ENCODE results near the gene CNTNAP5.

CNTNAP5 gene

GRCh38 chr2:124708661-124709060 lies 683.6 kb downstream of the CNTNAP5 start:
- Histone ChIP-seq H3K36me3 (ENCODE audit: control insufficient read depth, insufficient read depth, low read length) (no peaks in the 10 kb centered on the region), H3K27me3 (ENCODE audit: control insufficient read depth, insufficient read depth, low read length) (no peaks in the 10 kb centered on the region), H3K9ac (ENCODE audit: low read depth, low read length) (no peak overlapping the region), H3K4me1 (ENCODE audit: control insufficient read depth, insufficient read depth, low read length) (no peaks in the 10 kb centered on the region), H3K4me3 (ENCODE audit: low read depth, low read length) (no peak overlapping the region), H3K9me3 (ENCODE audit: control insufficient read depth, insufficient read depth, low read length) (no peaks in the 10 kb centered on the region), H3K27ac (ENCODE audit: low read depth, low read length) (no peak overlapping the region)

- no peak overlapping the region for H3K4me3 ChIP-seq (ENCODE audit: low read depth, low read length)
- H3K9ac ChIP-seq (ENCODE audit: low read depth, low read length): no peak overlapping the region
- no peaks in the 10 kb centered on the region for H3K27me3 ChIP-seq (ENCODE audit: control insufficient read depth, insufficient read depth, low read length)
Observed at GRCh38 chr2:124713969-124714368, 688.9 kb downstream of the CNTNAP5 start.

GRCh38 chr2:124725187-124725586 lies 700.1 kb downstream of the CNTNAP5 start:
- no peaks in the 10 kb centered on the region for H3K9me3 ChIP-seq (ENCODE audit: control insufficient read depth, insufficient read depth, low read length)
- H3K36me3 ChIP-seq (ENCODE audit: control insufficient read depth, insufficient read depth, low read length): no peaks in the 10 kb centered on the region
- no peaks in the 10 kb centered on the region for H3K27me3 ChIP-seq (ENCODE audit: control insufficient read depth, insufficient read depth, low read length)
- no peak overlapping the region for H3K4me3 ChIP-seq (ENCODE audit: low read depth, low read length)
- H3K9ac ChIP-seq (ENCODE audit: low read depth, low read length): no peak overlapping the region
- no peak overlapping the region for H3K27ac ChIP-seq (ENCODE audit: low read depth, low read length)
- no peaks in the 10 kb centered on the region for H3K4me1 ChIP-seq (ENCODE audit: control insufficient read depth, insufficient read depth, low read length)

More at GRCh38 chr2:124713969-124714368, 688.9 kb downstream of the CNTNAP5 start:
- Histone ChIP-seq H3K4me1 (ENCODE audit: control insufficient read depth, insufficient read depth, low read length) (no peaks in the 10 kb centered on the region), H3K9me3 (ENCODE audit: control insufficient read depth, insufficient read depth, low read length) (no peaks in the 10 kb centered on the region), H3K36me3 (ENCODE audit: control insufficient read depth, insufficient read depth, low read length) (no peaks in the 10 kb centered on the region), H3K27ac (ENCODE audit: low read depth, low read length) (no peak overlapping the region)

- H3K27me3 ChIP-seq (ENCODE audit: control insufficient read depth, insufficient read depth, low read length): no peaks in the 10 kb centered on the region
- H3K9me3 ChIP-seq (ENCODE audit: control insufficient read depth, insufficient read depth, low read length): no peaks in the 10 kb centered on the region
- no peaks in the 10 kb centered on the region for H3K36me3 ChIP-seq (ENCODE audit: control insufficient read depth, insufficient read depth, low read length)
- no peak overlapping the region for H3K4me3 ChIP-seq (ENCODE audit: low read depth, low read length)
- H3K27ac ChIP-seq (ENCODE audit: low read depth, low read length): no peak overlapping the region
- no peaks in the 10 kb centered on the region for H3K4me1 ChIP-seq (ENCODE audit: control insufficient read depth, insufficient read depth, low read length)
- no peak overlapping the region for H3K9ac ChIP-seq (ENCODE audit: low read depth, low read length)
Observed at GRCh38 chr2:124740636-124741035, 715.5 kb downstream of the CNTNAP5 start.

- no peak overlapping the region for H3K4me3 ChIP-seq (ENCODE audit: low read depth, low read length)
- no peaks in the 10 kb centered on the region for H3K36me3 ChIP-seq (ENCODE audit: control insufficient read depth, insufficient read depth, low read length)
- H3K9ac ChIP-seq (ENCODE audit: low read depth, low read length): no peak overlapping the region
- H3K27me3 ChIP-seq (ENCODE audit: control insufficient read depth, insufficient read depth, low read length): no peaks in the 10 kb centered on the region
- H3K27ac ChIP-seq (ENCODE audit: low read depth, low read length): no peak overlapping the region
- H3K4me1 ChIP-seq (ENCODE audit: control insufficient read depth, insufficient read depth, low read length): no peaks in the 10 kb centered on the region
- H3K9me3 ChIP-seq (ENCODE audit: control insufficient read depth, insufficient read depth, low read length): no peaks in the 10 kb centered on the region
Observed at GRCh38 chr2:124753842-124754241, 728.8 kb downstream of the CNTNAP5 start.

GRCh38 chr2:124755386-124755785 lies 730.3 kb downstream of the CNTNAP5 start:
- H3K4me3 ChIP-seq (ENCODE audit: low read depth, low read length): no peak overlapping the region
- no peak overlapping the region for H3K9ac ChIP-seq (ENCODE audit: low read depth, low read length)
- no peak overlapping the region for H3K27ac ChIP-seq (ENCODE audit: low read depth, low read length)
- no peaks in the 10 kb centered on the region for H3K36me3 ChIP-seq (ENCODE audit: control insufficient read depth, insufficient read depth, low read length)
- no peaks in the 10 kb centered on the region for H3K9me3 ChIP-seq (ENCODE audit: control insufficient read depth, insufficient read depth, low read length)
- no peaks in the 10 kb centered on the region for H3K27me3 ChIP-seq (ENCODE audit: control insufficient read depth, insufficient read depth, low read length)
- no peaks in the 10 kb centered on the region for H3K4me1 ChIP-seq (ENCODE audit: control insufficient read depth, insufficient read depth, low read length)

- no peaks in the 10 kb centered on the region for H3K9me3 ChIP-seq (ENCODE audit: control insufficient read depth, insufficient read depth, low read length)
- H3K27me3 ChIP-seq (ENCODE audit: control insufficient read depth, insufficient read depth, low read length): no peaks in the 10 kb centered on the region
- H3K4me1 ChIP-seq (ENCODE audit: control insufficient read depth, insufficient read depth, low read length): no peaks in the 10 kb centered on the region
- no peak overlapping the region for H3K4me3 ChIP-seq (ENCODE audit: low read depth, low read length)
- H3K27ac ChIP-seq (ENCODE audit: low read depth, low read length): no peak overlapping the region
- H3K36me3 ChIP-seq (ENCODE audit: control insufficient read depth, insufficient read depth, low read length): no peaks in the 10 kb centered on the region
- no peak overlapping the region for H3K9ac ChIP-seq (ENCODE audit: low read depth, low read length)
Observed at GRCh38 chr2:124756048-124756447, 731.0 kb downstream of the CNTNAP5 start.

- H3K4me1 ChIP-seq (ENCODE audit: control insufficient read depth, insufficient read depth, low read length): no peaks in the 10 kb centered on the region
- H3K9ac ChIP-seq (ENCODE audit: low read depth, low read length): no peak overlapping the region
- no peak overlapping the region for H3K27ac ChIP-seq (ENCODE audit: low read depth, low read length)
- no peaks in the 10 kb centered on the region for H3K27me3 ChIP-seq (ENCODE audit: control insufficient read depth, insufficient read depth, low read length)
- no peaks in the 10 kb centered on the region for H3K9me3 ChIP-seq (ENCODE audit: control insufficient read depth, insufficient read depth, low read length)
- H3K4me3 ChIP-seq (ENCODE audit: low read depth, low read length): no peak overlapping the region
- no peaks in the 10 kb centered on the region for H3K36me3 ChIP-seq (ENCODE audit: control insufficient read depth, insufficient read depth, low read length)
Observed at GRCh38 chr2:124762388-124762787, 737.3 kb downstream of the CNTNAP5 start.

- Histone ChIP-seq H3K9me3 (ENCODE audit: control insufficient read depth, insufficient read depth, low read length) (no peaks in the 10 kb centered on the region), H3K27ac (ENCODE audit: low read depth, low read length) (no peak overlapping the region), H3K4me1 (ENCODE audit: control insufficient read depth, insufficient read depth, low read length) (no peaks in the 10 kb centered on the region), H3K9ac (ENCODE audit: low read depth, low read length) (no peak overlapping the region), H3K36me3 (ENCODE audit: control insufficient read depth, insufficient read depth, low read length) (no peaks in the 10 kb centered on the region), H3K4me3 (ENCODE audit: low read depth, low read length) (no peak overlapping the region), H3K27me3 (ENCODE audit: control insufficient read depth, insufficient read depth, low read length) (no peaks in the 10 kb centered on the region)
Observed at GRCh38 chr2:124763611-124764010, 738.5 kb downstream of the CNTNAP5 start.

- H3K4me1 ChIP-seq (ENCODE audit: control insufficient read depth, insufficient read depth, low read length): no peaks in the 10 kb centered on the region
- H3K9ac ChIP-seq (ENCODE audit: low read depth, low read length): no peak overlapping the region
- no peaks in the 10 kb centered on the region for H3K9me3 ChIP-seq (ENCODE audit: control insufficient read depth, insufficient read depth, low read length)
- no peak overlapping the region for H3K4me3 ChIP-seq (ENCODE audit: low read depth, low read length)
- no peaks in the 10 kb centered on the region for H3K27me3 ChIP-seq (ENCODE audit: control insufficient read depth, insufficient read depth, low read length)
- H3K27ac ChIP-seq (ENCODE audit: low read depth, low read length): no peak overlapping the region
- no peaks in the 10 kb centered on the region for H3K36me3 ChIP-seq (ENCODE audit: control insufficient read depth, insufficient read depth, low read length)
Observed at GRCh38 chr2:124774781-124775180, 749.7 kb downstream of the CNTNAP5 start.

- Histone ChIP-seq H3K27ac (ENCODE audit: low read depth, low read length) (no peak overlapping the region), H3K4me1 (ENCODE audit: control insufficient read depth, insufficient read depth, low read length) (no peaks in the 10 kb centered on the region), H3K27me3 (ENCODE audit: control insufficient read depth, insufficient read depth, low read length) (no peaks in the 10 kb centered on the region), H3K36me3 (ENCODE audit: control insufficient read depth, insufficient read depth, low read length) (no peaks in the 10 kb centered on the region), H3K9me3 (ENCODE audit: control insufficient read depth, insufficient read depth, low read length) (no peaks in the 10 kb centered on the region), H3K4me3 (ENCODE audit: low read depth, low read length) (no peak overlapping the region), H3K9ac (ENCODE audit: low read depth, low read length) (no peak overlapping the region)
Observed at GRCh38 chr2:124776332-124776731, 751.2 kb downstream of the CNTNAP5 start.

GRCh38 chr2:124778076-124778475 lies 753.0 kb downstream of the CNTNAP5 start:
- Histone ChIP-seq H3K4me1 (ENCODE audit: control insufficient read depth, insufficient read depth, low read length) (no peaks in the 10 kb centered on the region), H3K27me3 (ENCODE audit: control insufficient read depth, insufficient read depth, low read length) (no peaks in the 10 kb centered on the region), H3K27ac (ENCODE audit: low read depth, low read length) (no peak overlapping the region), H3K9me3 (ENCODE audit: control insufficient read depth, insufficient read depth, low read length) (no peaks in the 10 kb centered on the region), H3K36me3 (ENCODE audit: control insufficient read depth, insufficient read depth, low read length) (no peaks in the 10 kb centered on the region), H3K4me3 (ENCODE audit: low read depth, low read length) (no peak overlapping the region), H3K9ac (ENCODE audit: low read depth, low read length) (no peak overlapping the region)
